GM23248 (cell line): ENCODE data around the gene ARFRP1.

Experiments
- EZH2 ChIP-seq: fragments of 200-600 bp; sonication (generic); IDR thresholded peaks from 2 replicates; pipeline ENCODE4 v1.6.1; 2018; ENCODE audit warnings: antibody characterized with exemption, mild to moderate bottlenecking; ENCODE audit not compliant: insufficient read depth, poor library complexity, severe bottlenecking
- EZH2phosphoT487 ChIP-seq: fragments of 200-600 bp; sonication (generic); IDR thresholded peaks from 2 replicates; pipeline ENCODE4 v1.6.1; 2018; ENCODE audit warnings: antibody characterized with exemption, moderate library complexity, mild to moderate bottlenecking, low read depth; ENCODE audit not compliant: insufficient read depth

DNA sequence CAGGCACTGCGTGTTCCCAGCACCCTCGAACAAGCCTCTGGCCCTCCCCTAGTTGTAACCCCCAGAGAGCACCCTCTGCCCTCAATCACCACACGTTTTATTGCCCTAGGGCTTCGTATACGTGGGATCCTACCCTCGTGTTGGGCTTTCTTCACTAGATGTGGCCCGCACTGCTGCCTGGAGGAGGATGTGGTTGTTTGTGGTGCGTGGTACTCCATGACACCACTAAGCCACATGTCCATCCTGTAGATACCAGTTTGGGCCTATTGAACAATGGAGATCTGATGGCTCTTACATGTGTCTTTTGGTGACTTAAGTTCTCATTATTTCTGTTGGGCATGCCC lies 48.8 kb upstream of the ARFRP1 start:
- TF ChIP-seq EZH2 (no peak), EZH2phosphoT487 (no peak)
